ENCODE results near the gene CYB561A3. TPM values are rescaled to one million over a fixed set of nuclear protein-coding genes. Genes with fewer than 3 reads are reported as not detected.

CYB561A3 gene
- total RNA-seq, 4 donors from 2014 or later = 68.1 to 157 (median 93.6) TPM

DNA sequence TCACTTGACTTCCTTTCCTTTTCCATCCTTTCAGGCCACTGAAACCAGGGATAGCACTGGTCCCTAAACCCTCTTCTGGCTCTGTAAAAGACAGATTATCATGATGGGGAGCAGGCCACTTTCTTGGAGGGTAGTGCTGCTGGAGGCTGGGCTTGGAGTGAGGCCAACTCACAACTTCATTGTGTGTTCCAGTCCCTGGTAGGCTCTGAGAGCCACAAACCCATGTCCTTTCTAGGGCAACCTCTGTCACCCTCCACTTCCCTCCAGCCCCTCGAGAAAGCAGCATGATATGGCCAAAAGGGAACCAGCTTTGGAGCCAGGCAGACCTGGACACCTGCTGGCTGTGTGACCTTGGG, 26.3 kb downstream of the CYB561A3 start:
- WGBS, 2 donors (ENCODE audit: low coverage in 1 of 2) = 67% methylated on average over 1 of the region's 1 CpG; no CpG with 5 or more reads in 1 of the 2 donors
- intact Hi-C loops (cut with DNase I; ENCODE audit: low total_unique reads) (no loop called here), in situ Hi-C loops (cut with MboI; ENCODE audit: low pct_ligation_motif_present in 1 of 4, low pct_unique_long_range_greater_than_20kb in 1 of 4, low sequenced_read_pairs in 3 of 4) (loop anchor here (5.0 to 25.0 kb wide), 3 partner anchors 49 to 498 kb away; partner anchors contain the start of gene CCDC86 (in 1 of the 4))
- peaks cover 16 to 40% (median 25%) of the 10 kb centered on the region in 4 donors for H3K4me1 ChIP-seq
- TF ChIP-seq POLR2AphosphoS5 (IDR thresholded peaks at IDR 0.05) = no peak
- TF ChIP-seq, protein P1, sequence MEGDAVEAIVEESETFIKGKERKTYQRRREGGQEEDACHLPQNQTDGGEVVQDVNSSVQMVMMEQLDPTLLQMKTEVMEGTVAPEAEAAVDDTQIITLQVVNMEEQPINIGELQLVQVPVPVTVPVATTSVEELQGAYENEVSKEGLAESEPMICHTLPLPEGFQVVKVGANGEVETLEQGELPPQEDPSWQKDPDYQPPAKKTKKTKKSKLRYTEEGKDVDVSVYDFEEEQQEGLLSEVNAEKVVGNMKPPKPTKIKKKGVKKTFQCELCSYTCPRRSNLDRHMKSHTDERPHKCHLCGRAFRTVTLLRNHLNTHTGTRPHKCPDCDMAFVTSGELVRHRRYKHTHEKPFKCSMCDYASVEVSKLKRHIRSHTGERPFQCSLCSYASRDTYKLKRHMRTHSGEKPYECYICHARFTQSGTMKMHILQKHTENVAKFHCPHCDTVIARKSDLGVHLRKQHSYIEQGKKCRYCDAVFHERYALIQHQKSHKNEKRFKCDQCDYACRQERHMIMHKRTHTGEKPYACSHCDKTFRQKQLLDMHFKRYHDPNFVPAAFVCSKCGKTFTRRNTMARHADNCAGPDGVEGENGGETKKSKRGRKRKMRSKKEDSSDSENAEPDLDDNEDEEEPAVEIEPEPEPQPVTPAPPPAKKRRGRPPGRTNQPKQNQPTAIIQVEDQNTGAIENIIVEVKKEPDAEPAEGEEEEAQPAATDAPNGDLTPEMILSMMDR (IDR thresholded peaks at IDR 0.05) = no peak
- no peak for TF ChIP-seq POLR2A (IDR thresholded peaks at IDR 0.05)
- TF ChIP-seq EP300 (IDR thresholded peaks at IDR 0.05; ENCODE audit: low read depth) = no peak
- no peak overlapping the region for H3K4me3 ChIP-seq
- H3K27ac ChIP-seq = peak overlapping the region in 2 of 4 donors; percentile 80
- H3K9me3 ChIP-seq = no peaks in the 10 kb centered on the region
- DNase-seq = no peak
- no peaks in the 10 kb centered on the region for H3K27me3 ChIP-seq
- no peaks in the 10 kb centered on the region for H3K36me3 ChIP-seq

DNA sequence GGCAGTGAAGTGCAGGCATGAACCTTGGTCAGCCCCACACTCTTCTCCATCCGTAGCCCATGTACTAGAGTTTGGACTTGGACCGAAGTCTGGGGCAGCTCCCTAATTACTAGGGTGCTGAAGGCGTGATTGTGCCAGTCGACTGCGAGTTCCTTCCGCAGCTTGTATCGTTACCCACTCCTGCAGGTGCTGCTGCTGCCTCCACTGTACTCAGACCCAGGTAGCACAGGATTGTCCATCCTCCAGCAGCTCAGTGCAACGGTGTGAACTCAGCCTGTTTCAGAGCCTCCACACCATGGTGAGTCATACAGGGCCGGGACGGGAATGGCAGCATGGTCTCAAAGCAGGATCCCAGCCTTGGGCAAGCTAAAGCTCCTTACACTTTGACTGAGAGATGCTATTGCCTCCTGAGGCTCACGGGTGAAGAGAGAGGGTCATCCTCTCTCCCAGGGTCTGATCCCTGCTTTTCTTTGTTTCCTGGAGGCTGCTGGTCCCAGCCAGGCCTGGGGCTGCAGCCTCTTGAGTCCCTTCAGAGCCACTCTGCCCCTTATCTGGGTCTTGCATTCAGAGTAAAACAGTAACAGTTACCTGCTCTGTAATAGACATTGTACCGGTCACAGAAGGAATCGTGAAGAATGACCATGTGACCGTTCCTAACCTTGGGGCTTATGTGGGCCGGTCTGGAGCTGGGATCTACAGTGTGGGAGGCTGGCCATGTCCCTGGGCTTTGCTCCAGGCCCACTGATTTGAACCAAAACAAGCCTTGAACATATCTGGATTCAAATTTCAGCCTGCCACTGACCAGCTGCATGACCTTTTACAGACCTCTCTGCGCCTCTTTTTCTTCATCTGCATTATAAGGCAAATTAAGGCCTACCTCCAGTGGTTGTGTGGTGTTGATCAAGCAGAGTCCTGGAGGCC, 27.0 kb downstream of the CYB561A3 start:
- H3K4me3 ChIP-seq = no peak overlapping the region
- H3K9me3 ChIP-seq = no peaks in the 10 kb centered on the region
- no peak for TF ChIP-seq EP300 (IDR thresholded peaks at IDR 0.05; ENCODE audit: low read depth)
- TF ChIP-seq POLR2A (IDR thresholded peaks at IDR 0.05) = no peak
- no peak for TF ChIP-seq POLR2AphosphoS5 (IDR thresholded peaks at IDR 0.05)
- TF ChIP-seq, protein P1 (IDR thresholded peaks at IDR 0.05) = no peak
- H3K27me3 ChIP-seq = no peaks in the 10 kb centered on the region
- H3K4me1 ChIP-seq = peaks cover 16 to 40% (median 25%) of the 10 kb centered on the region in 4 donors
- intact Hi-C loops (cut with DNase I; ENCODE audit: low total_unique reads) (no loop called here), in situ Hi-C loops (cut with MboI; ENCODE audit: low pct_ligation_motif_present in 1 of 4, low pct_unique_long_range_greater_than_20kb in 1 of 4, low sequenced_read_pairs in 3 of 4) (loop anchor here (5.0 to 25.0 kb wide), 3 partner anchors 50 to 497 kb away; partner anchors contain the start of gene CCDC86 (in 1 of the 4))
- H3K27ac ChIP-seq = peak overlapping the region in 1 of 4 donors; percentile 96
- WGBS, 2 donors (ENCODE audit: low coverage in 1 of 2) = 84 to 95% methylated on average over 4 to 14 of the region's 16 CpGs
- H3K36me3 ChIP-seq = peaks cover 0 to 5% (median under 1%) of the 10 kb centered on the region in 4 donors
- no peak for DNase-seq

DNA sequence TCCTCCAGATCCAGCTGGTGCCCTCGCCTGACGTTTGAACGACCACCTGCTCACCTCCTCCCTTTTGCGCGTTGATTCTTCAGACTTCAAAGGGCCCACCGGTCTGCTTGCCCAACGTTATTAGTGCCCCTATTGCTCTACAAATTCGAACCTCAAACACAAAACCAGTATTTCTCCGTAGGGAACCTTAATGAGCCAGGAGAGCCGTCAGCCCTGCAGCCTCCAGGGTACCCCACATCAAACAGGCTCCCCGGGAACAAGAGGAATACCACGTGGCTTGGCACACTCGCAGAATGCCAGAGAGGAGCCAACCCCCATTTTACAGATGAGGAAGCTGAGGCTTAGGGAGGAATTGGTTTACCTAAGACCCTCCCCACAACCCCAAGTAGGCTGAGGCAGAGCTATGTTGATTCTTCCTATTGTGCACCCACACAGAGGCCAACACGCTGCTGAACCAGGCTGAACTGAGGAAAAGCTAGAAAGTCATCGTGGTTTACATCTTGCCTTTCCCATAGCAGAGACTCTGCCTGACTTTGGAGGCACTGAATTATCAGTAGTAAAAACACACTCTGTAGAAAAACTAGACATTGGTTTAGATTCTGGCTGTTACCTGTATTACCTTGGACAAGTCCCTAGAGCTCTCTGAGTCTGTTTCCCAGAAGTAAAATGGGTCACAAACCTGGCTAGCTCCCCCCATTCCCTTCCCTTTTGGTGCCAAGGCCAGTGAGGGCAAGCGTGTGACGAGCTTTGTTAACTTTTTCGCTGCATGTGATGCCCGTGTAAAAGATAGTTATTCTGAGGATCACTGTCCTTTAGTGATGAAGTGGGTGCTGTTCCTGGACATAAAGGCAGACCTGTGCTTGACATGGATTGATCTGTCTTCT, 27.9 kb downstream of the CYB561A3 start:
- intact Hi-C loops (cut with DNase I; ENCODE audit: low total_unique reads) (no loop called here), in situ Hi-C loops (cut with MboI; ENCODE audit: low pct_ligation_motif_present in 1 of 4, low pct_unique_long_range_greater_than_20kb in 1 of 4, low sequenced_read_pairs in 3 of 4) (loop anchor here in 2 of 4 donors (10.0 to 25.0 kb wide), 2 partner anchors 51 to 496 kb away; partner anchors contain the start of gene CCDC86 (in 1 of the 2))
- Histone ChIP-seq H3K36me3 (peaks cover 0 to 14% (median 5%) of the 10 kb centered on the region in 4 donors), H3K9me3 (no peaks in the 10 kb centered on the region), H3K27ac (peak overlapping the region; percentile 91 to 97 (median 96)), H3K27me3 (no peaks in the 10 kb centered on the region), H3K4me3 (peak overlapping the region; percentile 76 to 99 (median 97)), H3K4me1 (peaks cover 16 to 40% (median 25%) of the 10 kb centered on the region in 4 donors)
- WGBS, 2 donors (ENCODE audit: low coverage in 1 of 2) = 27 to 96% methylated on average over 4 to 19 of the region's 19 CpGs
- DNase-seq = no peak
- TF ChIP-seq EP300 (IDR thresholded peaks at IDR 0.05; ENCODE audit: low read depth) (no peak), POLR2AphosphoS5 (IDR thresholded peaks at IDR 0.05) (no peak), POLR2A (IDR thresholded peaks at IDR 0.05) (no peak)
- TF ChIP-seq, protein P1 (IDR thresholded peaks at IDR 0.05) = no peak
